Hippocampal formation (tissue), 2 donors: Measurements from ENCODE around the gene AKIRIN2.

Experiments
- DNase-seq, 2 donors: peaks; one replicate each; lab custom pipeline; 2025; lab: John Stamatoyannopoulos, UW

Gene AKIRIN2

GRCh38 chr6:87701676-87702588, at the start of gene AKIRIN2:
TSS of gene AKIRIN2 (minus strand) at chr6:87702233. CDS start at chr6:87701684, 549 bp downstream.
- peak; percentile 96 for DNase-seq

DNA sequence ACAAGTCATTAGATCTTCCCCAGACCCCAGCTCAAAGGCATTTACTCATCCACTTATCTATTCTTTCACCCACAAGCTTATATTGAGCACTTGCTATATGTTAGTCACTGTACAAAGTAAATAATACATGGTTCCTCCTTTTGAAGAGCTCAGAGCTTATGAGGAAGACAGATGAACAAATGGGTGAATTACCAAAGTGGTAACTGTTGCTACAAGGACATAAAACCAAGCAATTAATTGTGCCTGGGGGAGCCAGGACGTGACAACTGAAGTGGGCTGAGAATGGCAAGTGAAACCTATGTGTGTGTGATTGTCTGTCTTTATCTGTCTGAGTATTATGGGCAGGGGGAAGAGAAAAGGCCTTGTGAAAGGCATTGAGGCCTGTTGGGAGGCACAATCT, 45.6 kb upstream of the AKIRIN2 start:
- DNase-seq, result no peak

DNA sequence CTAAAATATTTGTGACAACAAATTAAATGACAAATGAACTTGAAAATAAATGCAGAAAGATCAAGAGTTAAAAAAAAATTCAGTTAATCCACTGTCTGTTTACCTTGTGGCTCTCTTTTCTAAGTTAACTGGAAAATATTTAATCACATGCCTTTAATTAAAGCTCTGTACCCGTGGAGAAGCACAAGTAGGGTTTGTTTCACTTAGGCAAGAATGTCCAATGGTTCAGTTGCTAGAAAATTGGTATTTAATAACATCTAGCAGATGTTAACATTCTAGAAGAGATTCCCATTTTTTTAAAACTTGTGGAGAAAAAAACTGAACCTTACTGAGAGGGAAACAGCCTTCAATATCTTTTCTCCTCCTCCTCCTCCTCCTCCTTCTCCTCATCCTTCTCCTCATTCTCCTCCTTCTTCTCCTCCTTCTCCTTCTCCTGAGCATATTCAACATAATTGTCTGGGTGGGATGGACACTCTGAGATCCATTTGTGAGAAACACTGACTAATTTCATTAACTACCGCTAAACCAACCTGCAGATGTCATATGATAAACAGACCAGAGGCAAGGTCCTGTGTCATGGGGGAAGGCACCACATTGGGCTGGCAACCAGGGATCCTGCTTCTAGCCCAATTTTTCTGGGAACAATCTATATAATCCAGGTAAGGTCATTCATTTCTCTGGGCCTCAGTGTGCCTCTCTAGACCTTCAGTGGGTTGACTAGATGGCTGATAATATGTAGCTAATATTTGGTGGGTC, 44.1 kb upstream of the AKIRIN2 start:
- DNase-seq, result no peak

- no peak for DNase-seq
Observed at GRCh38 chr6:87743454-87743853, 41.4 kb upstream of the AKIRIN2 start.

DNA sequence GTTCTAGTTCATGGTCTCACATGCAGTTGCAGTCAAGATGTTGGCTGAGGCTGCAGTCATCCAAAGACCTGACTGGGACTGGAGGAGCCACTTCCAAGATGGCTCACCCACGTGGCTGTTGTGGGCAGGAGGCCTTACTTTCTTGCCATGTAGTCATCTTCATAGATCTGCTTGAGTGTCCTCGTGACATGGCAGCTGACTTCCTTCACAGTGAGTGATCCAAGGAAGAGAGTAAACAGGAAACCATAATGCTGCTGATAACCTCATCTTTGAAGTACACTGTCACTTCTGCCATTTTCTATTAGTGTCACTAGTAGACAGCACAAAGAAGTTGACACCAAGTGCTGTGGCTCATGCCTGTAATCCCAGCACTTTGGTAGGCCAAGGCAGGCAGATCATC, 40.1 kb upstream of the AKIRIN2 start:
- DNase-seq, result no peak

- no peak for DNase-seq
Observed at GRCh38 chr6:87741001-87741650, 39.1 kb upstream of the AKIRIN2 start.

DNA sequence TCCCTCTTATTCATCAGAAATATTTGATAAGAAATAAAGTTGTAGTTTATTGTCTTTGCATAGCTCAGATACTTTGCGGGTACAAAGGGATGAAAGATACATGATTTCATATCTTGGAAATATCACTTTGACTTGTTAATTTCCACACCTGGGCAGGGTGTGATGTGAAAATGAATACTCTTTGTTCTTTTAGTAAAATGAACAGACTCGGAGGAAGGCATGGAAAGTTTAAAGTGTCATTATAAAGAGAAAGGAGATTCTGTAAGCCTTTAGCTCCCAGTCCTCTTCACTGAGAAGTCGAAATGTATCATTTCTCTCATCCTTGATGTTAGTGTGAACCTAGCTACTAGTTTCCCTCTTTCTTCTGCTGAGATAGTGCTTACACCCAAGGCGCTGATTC, 36.7 kb upstream of the AKIRIN2 start:
- DNase-seq, result no peak

DNA sequence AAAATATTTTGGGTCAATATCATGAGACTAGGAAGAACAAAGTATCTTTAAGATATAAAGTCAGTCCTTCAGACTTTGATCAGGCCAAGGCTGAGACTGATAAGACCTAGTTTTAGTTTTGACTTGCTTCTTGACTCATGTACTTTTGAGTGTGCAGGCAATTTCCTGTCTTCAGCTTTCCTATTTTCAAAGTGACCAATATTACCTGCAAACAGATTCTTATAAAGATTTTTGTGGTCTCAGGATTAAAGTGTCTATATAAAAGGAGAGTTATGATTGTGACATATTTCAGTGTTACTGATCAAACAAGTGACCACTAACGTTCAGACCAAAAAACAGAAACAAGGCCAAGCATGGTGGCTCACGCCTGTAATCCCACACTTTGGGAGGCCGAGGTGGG, 36.0 kb upstream of the AKIRIN2 start:
- no peak for DNase-seq

DNA sequence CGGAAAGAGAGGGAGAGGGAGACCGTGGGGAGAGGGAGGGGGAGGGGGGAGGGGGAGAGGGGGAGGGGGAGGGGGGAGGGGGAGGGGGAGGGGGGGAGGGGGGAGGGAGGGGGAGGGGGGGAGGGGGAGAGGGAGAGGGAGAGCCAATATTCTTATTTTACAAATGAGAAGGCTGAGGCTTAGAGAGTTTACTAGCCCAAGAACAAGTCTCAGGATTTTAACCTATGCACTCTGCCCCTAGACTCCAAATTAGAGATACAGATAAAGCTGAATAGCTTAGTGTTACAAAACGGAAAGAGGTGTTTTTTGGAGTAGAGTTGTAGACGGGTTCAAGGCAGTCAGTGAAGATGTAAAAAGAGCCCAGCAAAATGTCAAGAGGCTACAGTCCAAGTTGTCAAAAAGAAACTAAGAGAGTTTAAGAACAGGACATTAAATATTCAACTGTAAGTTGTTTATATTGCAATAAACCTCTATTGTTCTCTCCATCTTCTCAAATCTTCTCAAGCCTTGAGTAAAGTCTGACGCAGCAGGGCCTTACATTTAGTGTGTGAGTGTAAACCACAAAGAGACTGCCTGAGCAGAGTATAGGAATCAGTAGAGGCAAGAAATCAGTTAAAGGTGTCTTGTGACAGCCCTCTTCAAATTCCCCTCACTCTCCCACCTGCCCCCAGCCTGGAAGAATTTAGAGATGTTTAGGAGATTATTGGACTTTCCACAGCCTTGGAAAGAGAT, 34.9 kb upstream of the AKIRIN2 start:
- no peak for DNase-seq

DNA sequence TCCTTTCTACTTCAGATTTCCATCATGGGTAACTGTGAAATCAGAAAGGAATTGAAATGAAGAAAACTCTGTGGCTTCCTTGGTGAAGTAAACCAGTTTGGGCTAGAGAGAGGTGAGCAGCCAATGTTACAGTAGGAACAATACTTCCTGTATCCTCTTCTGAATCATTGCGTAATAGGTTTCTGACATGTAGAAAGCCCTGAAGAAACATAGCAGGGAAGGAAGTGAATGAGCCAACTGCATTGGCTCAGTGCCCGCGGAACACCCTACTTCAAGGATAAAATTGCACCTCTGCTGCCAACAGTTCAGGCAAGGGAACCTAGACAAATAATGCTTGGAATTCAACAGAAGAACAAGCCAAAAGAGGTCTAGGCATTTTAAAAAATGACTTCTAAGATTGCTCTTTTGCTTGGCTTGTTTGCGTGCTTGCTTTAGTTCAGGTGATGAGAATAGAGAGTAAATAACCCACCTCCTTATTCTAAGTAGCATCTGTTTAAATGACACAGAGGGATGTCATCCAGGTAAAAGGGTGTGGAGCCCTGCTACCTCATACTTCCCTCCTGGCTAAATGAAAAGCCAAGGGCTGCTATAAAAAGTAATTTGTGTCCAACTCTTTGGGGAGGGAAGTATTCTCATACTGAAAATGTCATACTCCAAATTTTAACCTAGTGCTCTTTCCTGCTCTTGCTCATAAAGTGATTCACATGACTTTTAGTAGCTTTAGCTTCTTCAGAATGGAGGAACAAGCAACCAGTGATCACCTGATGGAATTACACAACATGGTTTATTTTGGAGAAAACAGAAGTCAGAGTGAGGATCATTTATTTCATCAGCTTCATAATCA, 30.0 kb upstream of the AKIRIN2 start:
- DNase-seq, result peak; percentile 8 to 46

DNA sequence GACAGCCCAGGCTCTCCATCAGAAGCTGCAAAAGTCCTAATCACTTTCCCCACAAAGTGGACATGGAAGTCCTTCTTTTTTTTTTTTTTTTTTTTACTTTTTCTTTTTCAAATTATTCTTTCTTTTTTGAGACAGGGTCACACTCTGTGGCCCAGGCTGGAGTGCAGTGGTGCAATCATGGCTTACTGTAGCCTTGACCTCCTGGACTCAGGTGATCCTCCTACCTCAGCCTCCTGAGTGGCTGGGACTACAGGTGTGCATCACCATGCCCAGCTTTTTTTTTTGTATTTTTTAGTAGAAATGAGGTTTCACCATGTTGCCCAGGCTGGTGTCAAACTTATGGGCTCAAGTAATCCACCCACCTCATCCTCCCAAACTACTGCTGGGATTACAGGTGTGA, 29.0 kb upstream of the AKIRIN2 start:
- DNase-seq, result no peak

DNA sequence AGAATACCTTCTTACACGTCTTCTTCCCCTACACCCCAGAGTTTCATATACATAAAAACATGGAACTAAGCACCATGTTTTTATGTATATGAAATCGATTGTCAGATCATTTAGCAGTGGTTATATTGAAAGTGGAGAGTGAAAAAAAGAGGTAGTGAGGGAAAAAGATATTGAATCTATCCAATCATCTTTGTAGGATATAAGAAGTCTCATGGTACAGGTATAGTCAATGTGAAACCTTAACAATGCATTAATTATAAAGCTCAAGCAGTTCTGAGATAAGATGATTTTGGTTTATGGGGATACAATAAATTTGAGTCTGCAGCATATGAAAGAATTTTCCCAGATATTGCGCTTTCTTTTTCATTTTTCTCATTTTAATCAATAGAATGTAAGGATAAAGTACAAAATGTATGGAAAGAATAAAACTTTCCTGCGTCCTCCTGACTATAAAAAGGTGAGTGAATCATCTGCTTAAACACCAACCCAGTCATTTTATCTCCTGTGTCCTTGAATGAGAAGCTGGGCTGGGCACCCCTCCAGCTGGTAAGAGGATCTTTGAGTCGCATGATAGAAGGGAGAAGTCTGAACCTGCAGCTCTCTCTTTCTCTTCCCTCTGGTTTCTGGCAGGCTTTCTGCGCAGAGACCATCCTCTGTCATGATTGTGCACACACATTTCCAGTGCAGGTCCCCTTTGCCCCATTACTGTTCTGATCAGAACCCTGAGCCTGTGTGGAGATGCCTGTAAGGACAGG, 28.1 kb upstream of the AKIRIN2 start:
- DNase-seq, result peak in 1 of 2 donors; percentile 13

- DNase-seq, result no peak
Observed at GRCh38 chr6:87728706-87729105, 26.7 kb upstream of the AKIRIN2 start.

DNA sequence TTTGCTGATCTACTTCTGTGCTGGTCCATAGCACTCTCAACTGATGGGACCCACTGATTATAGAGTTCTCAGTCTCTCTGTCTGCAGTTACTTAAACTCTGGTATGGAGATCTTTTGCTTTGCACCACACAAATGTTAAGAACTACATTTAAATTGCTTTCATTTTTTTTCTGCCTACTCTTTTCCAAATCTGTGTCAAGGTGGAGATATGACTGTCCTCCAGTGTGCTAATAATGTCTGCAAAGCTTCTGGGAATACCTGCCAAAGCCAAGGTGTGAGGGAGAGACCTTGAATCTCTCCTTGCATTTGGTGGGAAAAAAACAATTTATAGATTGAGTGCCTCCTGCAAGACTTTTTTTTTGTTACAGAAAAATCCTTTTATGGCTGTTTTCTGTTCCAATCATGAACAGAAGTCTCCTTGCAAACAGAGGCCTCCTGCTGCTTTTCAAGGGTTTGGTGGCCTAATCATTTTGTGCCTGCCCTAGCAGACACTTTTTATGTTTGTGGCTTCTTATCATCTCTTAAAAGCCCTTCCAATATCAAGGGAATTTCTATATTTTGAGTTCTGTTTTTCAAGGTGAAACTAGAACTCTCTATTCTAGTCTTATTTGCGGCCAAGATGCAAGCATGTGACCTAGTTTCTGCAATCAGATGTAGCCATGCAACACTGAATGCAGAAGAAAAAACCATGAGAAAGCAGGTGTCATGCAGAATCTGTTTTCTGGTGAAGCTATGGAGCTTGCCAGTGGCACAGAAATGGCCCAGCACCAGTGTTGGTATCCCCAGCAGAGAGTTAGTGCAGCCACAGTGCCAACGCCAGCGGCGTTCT, 23.2 kb upstream of the AKIRIN2 start:
- no peak for DNase-seq

- peak; percentile 80 to 94 for DNase-seq
Observed at GRCh38 chr6:87723170-87724078, 21.4 kb upstream of the AKIRIN2 start.

DNA sequence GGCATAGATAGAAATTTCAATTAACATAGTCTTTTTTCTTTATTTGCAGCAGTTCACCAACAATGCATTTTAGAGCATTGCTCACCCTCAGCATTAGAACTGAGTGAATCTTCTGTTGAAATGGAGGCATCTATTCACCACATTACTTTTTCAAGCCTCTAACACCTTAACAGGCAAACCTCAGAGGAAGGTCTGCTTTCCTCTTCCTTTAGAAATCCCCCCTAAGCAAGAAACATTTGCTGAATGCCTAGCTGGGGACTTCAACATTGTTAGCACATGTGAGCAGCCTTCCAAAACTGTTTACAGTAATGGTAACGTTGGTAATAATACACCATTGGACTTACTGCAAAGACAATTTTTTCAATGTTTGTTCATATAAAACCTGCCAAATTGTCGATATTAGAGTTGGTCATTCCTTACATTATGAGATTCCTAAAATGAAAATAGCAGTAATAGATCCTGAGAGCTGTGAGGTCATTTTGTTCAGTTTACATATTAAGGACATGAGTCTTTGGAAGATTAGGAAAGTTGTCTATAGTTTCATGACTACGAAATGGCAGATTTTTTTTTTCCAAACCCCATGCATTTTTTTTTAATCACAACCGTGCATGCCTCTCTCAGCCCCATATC, 20.6 kb upstream of the AKIRIN2 start:
- no peak for DNase-seq

GRCh38 chr6:87721311-87721710, 19.3 kb upstream of the AKIRIN2 start:
- no peak for DNase-seq
